HUES48 (cell line): ENCODE results near the gene PELI2.

Source experiments
- H3K27ac ChIP-seq: one replicate; pipeline ENCODE4 v1.7.0; 2013; ENCODE audit warnings: low read depth, low read length, inconsistent platforms
- H3K27me3 ChIP-seq: 2 replicates; pipeline ENCODE4 v1.6.1; 2013; ENCODE audit warnings: mild to moderate bottlenecking, low read length; ENCODE audit not compliant: control insufficient read depth, insufficient read depth
- H3K36me3 ChIP-seq: 2 replicates; pipeline ENCODE4 v1.6.1; 2013; ENCODE audit warnings: low read length; ENCODE audit not compliant: control insufficient read depth, insufficient read depth
- H3K4me1 ChIP-seq: 2 replicates; pipeline ENCODE4 v1.6.1; 2013; ENCODE audit warnings: mild to moderate bottlenecking, low read length; ENCODE audit not compliant: control insufficient read depth, insufficient read depth
- H3K4me3 ChIP-seq: 2 replicates; pipeline ENCODE4 v1.5.1; 2013; ENCODE audit warnings: mild to moderate bottlenecking, low read depth, low read length
- H3K9ac ChIP-seq: 2 replicates; pipeline ENCODE4 v1.6.1; 2013; ENCODE audit warnings: mild to moderate bottlenecking, low read depth, low read length, moderate library complexity
- H3K9me3 ChIP-seq: 2 replicates; pipeline ENCODE4 v1.6.1; 2013; ENCODE audit warnings: low read length; ENCODE audit not compliant: control insufficient read depth, insufficient read depth

PELI2 gene

GRCh38 chr14:56331592-56332216 lies 213.5 kb downstream of the PELI2 start:
- no peaks in the 10 kb centered on the region for H3K36me3 ChIP-seq
- no peaks in the 10 kb centered on the region for H3K4me1 ChIP-seq
- no peak overlapping the region for H3K4me3 ChIP-seq
- H3K9me3 ChIP-seq: no peaks in the 10 kb centered on the region
- no peak overlapping the region for H3K9ac ChIP-seq
- H3K27me3 ChIP-seq: no peaks in the 10 kb centered on the region
- no peak overlapping the region for H3K27ac ChIP-seq

DNA sequence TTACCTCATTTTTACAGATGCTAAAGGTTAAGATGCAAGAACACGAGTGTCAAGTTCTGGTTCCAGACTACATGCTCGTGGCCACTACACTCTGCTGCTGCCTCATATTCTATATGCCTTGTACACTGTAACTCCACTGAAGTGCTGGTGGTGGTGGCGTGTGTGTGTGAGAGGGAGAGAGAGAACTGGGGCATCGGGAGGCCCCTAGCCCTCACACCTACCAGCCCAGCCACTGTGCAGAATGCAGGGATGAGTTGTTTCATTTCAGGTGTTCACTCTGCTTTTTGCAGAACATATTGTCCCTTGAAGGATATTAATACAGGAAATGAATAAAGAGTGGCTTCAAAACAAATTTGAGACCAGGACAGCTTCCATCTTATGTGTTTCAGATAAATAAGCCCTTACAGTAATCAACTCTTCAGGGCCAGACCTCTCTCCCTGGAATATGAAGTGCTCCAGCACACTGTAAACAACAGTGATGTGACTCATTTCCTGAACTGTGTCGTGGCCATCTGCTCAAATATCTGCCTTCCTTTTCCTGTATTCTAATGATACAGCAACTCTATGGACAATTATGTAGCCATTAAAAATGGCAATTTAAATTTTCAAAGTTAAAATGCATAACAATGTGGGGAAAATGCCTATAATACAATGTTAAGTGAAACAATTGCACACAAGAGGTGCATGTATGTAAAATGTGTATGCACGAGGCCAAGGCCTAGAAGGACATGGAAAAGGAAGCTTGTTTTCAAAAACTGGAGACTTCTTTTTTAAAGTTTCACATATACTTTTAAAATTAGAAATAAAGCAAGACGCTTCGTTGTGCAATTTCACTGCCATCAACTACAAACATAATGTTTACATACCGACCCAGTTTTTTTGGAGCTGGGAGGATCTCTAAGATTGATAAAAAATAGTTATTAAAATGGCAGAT lies 215.4 kb downstream of the PELI2 start:
- no peak overlapping the region for H3K4me3 ChIP-seq
- H3K4me1 ChIP-seq: no peaks in the 10 kb centered on the region
- no peaks in the 10 kb centered on the region for H3K36me3 ChIP-seq
- H3K9ac ChIP-seq: no peak overlapping the region
- no peaks in the 10 kb centered on the region for H3K9me3 ChIP-seq
- H3K27ac ChIP-seq: no peak overlapping the region
- no peaks in the 10 kb centered on the region for H3K27me3 ChIP-seq

- Histone ChIP-seq H3K9me3 (no peaks in the 10 kb centered on the region), H3K4me3 (no peak overlapping the region), H3K4me1 (no peaks in the 10 kb centered on the region), H3K27me3 (no peaks in the 10 kb centered on the region), H3K36me3 (no peaks in the 10 kb centered on the region), H3K27ac (no peak overlapping the region), H3K9ac (no peak overlapping the region)
Measured at GRCh38 chr14:56334458-56334857, 216.2 kb downstream of the PELI2 start.

GRCh38 chr14:56338674-56339073 lies 220.5 kb downstream of the PELI2 start:
- Histone ChIP-seq H3K9me3 (no peaks in the 10 kb centered on the region), H3K36me3 (no peaks in the 10 kb centered on the region), H3K27ac (no peak overlapping the region), H3K4me3 (no peak overlapping the region), H3K27me3 (no peaks in the 10 kb centered on the region), H3K9ac (no peak overlapping the region), H3K4me1 (no peaks in the 10 kb centered on the region)

- no peak overlapping the region for H3K4me3 ChIP-seq
- H3K9ac ChIP-seq: no peak overlapping the region
- no peaks in the 10 kb centered on the region for H3K4me1 ChIP-seq
Measured at GRCh38 chr14:56339855-56340701, 221.9 kb downstream of the PELI2 start.

DNA sequence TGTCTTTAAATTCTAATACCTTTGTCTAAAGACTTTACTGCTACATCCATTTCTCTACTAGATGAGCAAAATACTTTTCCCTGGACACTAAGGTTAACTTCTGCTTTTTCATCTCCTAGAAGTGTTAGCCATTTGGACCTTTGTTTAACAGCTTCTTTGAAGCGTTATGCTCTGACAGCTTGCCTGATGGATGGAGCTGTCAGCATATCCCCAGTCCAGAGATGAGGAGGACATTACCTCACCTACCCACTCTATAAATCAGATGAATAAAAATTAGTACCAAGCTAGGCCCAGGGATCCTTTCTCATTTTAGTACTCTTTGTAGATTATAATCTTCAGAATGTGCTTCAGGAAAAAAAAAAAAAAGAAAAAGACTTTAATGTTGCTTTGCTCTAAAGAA lies 222.7 kb downstream of the PELI2 start:
- Histone ChIP-seq H3K4me3 (no peak overlapping the region), H3K27ac (no peak overlapping the region), H3K9ac (no peak overlapping the region), H3K36me3 (no peaks in the 10 kb centered on the region), H3K4me1 (no peaks in the 10 kb centered on the region), H3K9me3 (no peaks in the 10 kb centered on the region), H3K27me3 (no peaks in the 10 kb centered on the region)

More at GRCh38 chr14:56339855-56340701, 221.9 kb downstream of the PELI2 start:
- H3K9me3 ChIP-seq: no peaks in the 10 kb centered on the region
- no peak overlapping the region for H3K27ac ChIP-seq
- H3K27me3 ChIP-seq: no peaks in the 10 kb centered on the region
- no peaks in the 10 kb centered on the region for H3K36me3 ChIP-seq

GRCh38 chr14:56341766-56342493 lies 223.7 kb downstream of the PELI2 start:
- H3K4me3 ChIP-seq: no peak overlapping the region
- no peaks in the 10 kb centered on the region for H3K4me1 ChIP-seq
- H3K9ac ChIP-seq: no peak overlapping the region
- no peaks in the 10 kb centered on the region for H3K9me3 ChIP-seq
- H3K27ac ChIP-seq: no peak overlapping the region
- no peaks in the 10 kb centered on the region for H3K36me3 ChIP-seq
- no peaks in the 10 kb centered on the region for H3K27me3 ChIP-seq

- H3K9ac ChIP-seq: no peak overlapping the region
Measured at GRCh38 chr14:56342494-56342942, 224.3 kb downstream of the PELI2 start.

DNA sequence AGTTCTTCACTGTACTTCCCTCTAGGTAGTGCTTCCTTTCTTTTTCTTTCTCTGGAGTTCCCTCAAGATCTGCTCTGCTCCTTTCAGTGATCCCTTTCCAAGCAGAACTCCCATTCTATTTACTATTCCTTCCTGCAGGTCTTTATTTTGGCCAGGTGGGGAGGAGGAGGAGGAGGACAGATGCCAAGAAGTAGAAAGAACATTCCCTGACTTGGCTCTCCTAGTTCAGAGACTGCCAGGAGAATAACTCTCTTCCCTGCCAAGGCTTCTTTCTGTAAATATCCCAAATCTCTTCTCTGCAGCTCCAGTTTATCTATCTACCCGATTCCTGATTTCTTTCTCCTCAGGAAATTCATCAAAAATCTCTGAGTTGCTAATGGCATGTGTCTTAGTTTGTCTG lies 231.7 kb downstream of the PELI2 start:
- no peaks in the 10 kb centered on the region for H3K9me3 ChIP-seq
- H3K27me3 ChIP-seq: no peaks in the 10 kb centered on the region
- H3K9ac ChIP-seq: no peak overlapping the region
- H3K4me3 ChIP-seq: no peak overlapping the region
- no peak overlapping the region for H3K27ac ChIP-seq
- H3K36me3 ChIP-seq: no peaks in the 10 kb centered on the region
- no peaks in the 10 kb centered on the region for H3K4me1 ChIP-seq

More at GRCh38 chr14:56342494-56342942, 224.3 kb downstream of the PELI2 start:
- no peak overlapping the region for H3K4me3 ChIP-seq
- no peaks in the 10 kb centered on the region for H3K9me3 ChIP-seq
- H3K27ac ChIP-seq: no peak overlapping the region
- no peaks in the 10 kb centered on the region for H3K4me1 ChIP-seq
- H3K27me3 ChIP-seq: no peaks in the 10 kb centered on the region
- no peaks in the 10 kb centered on the region for H3K36me3 ChIP-seq
